H1 (cell line): Measurements from ENCODE around the gene PRICKLE1. TPM values are rescaled to one million over a fixed set of nuclear protein-coding genes. Genes with fewer than 3 reads are reported as not detected.

Source experiments
- CTCF ChIA-PET: fragments of 300-600 bp; sonication (Branson Sonifier 250); formaldehyde crosslinking; loops from one replicate; lab custom pipeline; 2021; ENCODE audit not compliant: partially characterized antibody; lab: Charles Lee
- POLR2A ChIA-PET: fragments of 300-600 bp; sonication (Branson Sonifier 250); formaldehyde crosslinking; loops from one replicate; lab custom pipeline; 2021; ENCODE audit warnings: inconsistent platforms; ENCODE audit not compliant: partially characterized antibody; lab: Charles Lee
- DNase-seq, 2 experiments: peaks; one replicate each; pipeline versions ENCODE4 v3.0.0 to v3.0.0-alpha.2; 2010 to 2022; ENCODE audit warnings: low spot score in 2 of 2, low read depth in 1 of 2, mixed read lengths in 1 of 2
- FAIRE-seq: peaks from 2 replicates; lab custom pipeline; 2011; peaks lifted over from hg19 to GRCh38; lab: Jason Lieb, UNC
- H2AFZ ChIP-seq: 2 replicates; pipeline ENCODE4 v1.8.1; 2012; ENCODE audit warnings: low read length, inconsistent platforms
- H2AK5ac ChIP-seq: 2 replicates; pipeline ENCODE4 v1.6.1; 2013; ENCODE audit warnings: low read depth, low read length
- H2BK120ac ChIP-seq: replicated peaks from 2 replicates; pipeline ENCODE3; 2013; ENCODE audit warnings: low read depth, low read length, inconsistent platforms
- H2BK12ac ChIP-seq: 2 replicates; pipeline ENCODE4 v1.6.1; 2013; ENCODE audit warnings: low read depth, low read length
- H2BK15ac ChIP-seq: 2 replicates; pipeline ENCODE4 v1.6.1; 2013; ENCODE audit warnings: low read length
- H2BK20ac ChIP-seq: 2 replicates; pipeline ENCODE4 v1.6.1; 2013; ENCODE audit warnings: low read length
- H2BK5ac ChIP-seq: 2 replicates; pipeline ENCODE4 v1.6.1; 2013; ENCODE audit warnings: low read depth, low read length
- H3K14ac ChIP-seq: 2 replicates; pipeline ENCODE4 v1.6.1; 2013; ENCODE audit warnings: inconsistent platforms; ENCODE audit not compliant: insufficient read length
- H3K18ac ChIP-seq: 2 replicates; pipeline ENCODE4 v1.6.1; 2013; ENCODE audit warnings: low read length; ENCODE audit errors: extremely low read depth
- H3K23ac ChIP-seq: 2 replicates; pipeline ENCODE4 v1.6.1; 2013; ENCODE audit warnings: inconsistent platforms; ENCODE audit not compliant: insufficient read length
- H3K23me2 ChIP-seq: 2 replicates; pipeline ENCODE4 v1.6.1; 2013; ENCODE audit warnings: low read depth, low read length
- H3K27ac ChIP-seq: 2 replicates; pipeline ENCODE4 v1.6.1; 2011; ENCODE audit warnings: low read depth, low read length, inconsistent platforms
- H3K27me3 ChIP-seq, 4 experiments: replicated peaks in 1 of 4; 1 replicate in 1 of 4; 2 replicates in 3 of 4; pipeline versions ENCODE4 v1.6.1 to v1.8.1; 2011 to 2013; ENCODE audit warnings: low read length in 3 of 4, mild to moderate bottlenecking in 3 of 4, inconsistent platforms in 2 of 4, mixed read lengths in 2 of 4, moderate library complexity in 1 of 4; ENCODE audit not compliant: control insufficient read depth in 3 of 4, insufficient read depth in 3 of 4; ENCODE audit errors: extremely low read depth in 1 of 4
- H3K36me3 ChIP-seq, 4 experiments: 2 replicates each; pipeline versions ENCODE4 v1.6.1 to v1.8.1; 2011 to 2013; ENCODE audit warnings: mild to moderate bottlenecking in 4 of 4, low read length in 3 of 4, moderate library complexity in 2 of 4, control low read depth in 1 of 4, inconsistent platforms in 1 of 4; ENCODE audit not compliant: insufficient read depth in 4 of 4, control insufficient read depth in 2 of 4
- H3K4ac ChIP-seq: replicated peaks from 2 replicates; pipeline ENCODE3; 2013; ENCODE audit warnings: low read length, low read depth, mixed read lengths, inconsistent platforms; ENCODE audit not compliant: insufficient read length
- H3K4me1 ChIP-seq, 4 experiments: replicated peaks in 1 of 4; 1 replicate in 1 of 4; 2 replicates in 3 of 4; pipeline versions ENCODE4 v1.6.1 to v1.8.1; 2011 to 2013; ENCODE audit warnings: low read length in 3 of 4, inconsistent platforms in 2 of 4, mixed read lengths in 1 of 4; ENCODE audit not compliant: insufficient read depth in 4 of 4, control insufficient read depth in 3 of 4
- H3K4me2 ChIP-seq, 2 experiments: 2 replicates each; pipeline versions ENCODE4 v1.6.1 to v1.8.1; 2011 to 2013; ENCODE audit warnings: low read depth in 2 of 2, low read length in 2 of 2, control low read depth in 1 of 2, inconsistent platforms in 1 of 2, mild to moderate bottlenecking in 1 of 2; ENCODE audit not compliant: insufficient read depth in 1 of 2
- H3K4me3 ChIP-seq, 4 experiments: fragments of 200-600, 300-600 bp in 1 of 4; sonication (generic), shearing (Covaris generic), sonication (Bioruptor Twin) in 1 of 4; 2 replicates each; pipeline versions ENCODE4 v1.5.1 to v1.8.1; 2011 to 2016; ENCODE audit warnings: low read length in 4 of 4, low read depth in 3 of 4, control low read depth in 2 of 4, inconsistent platforms in 2 of 4, mild to moderate bottlenecking in 2 of 4, mixed read lengths in 1 of 4, moderate library complexity in 1 of 4; ENCODE audit not compliant: insufficient read depth in 2 of 4; ENCODE audit errors: extremely low read depth in 1 of 4
- H3K56ac ChIP-seq: replicated peaks from 2 replicates; pipeline ENCODE3; 2013; ENCODE audit warnings: low read depth, mild to moderate bottlenecking, mixed read lengths, low read length, inconsistent platforms; ENCODE audit not compliant: insufficient read length
- H3K79me1 ChIP-seq: 2 replicates; pipeline ENCODE4 v1.6.1; 2013; ENCODE audit warnings: low read depth, low read length, control low read depth
- H3K79me2 ChIP-seq, 2 experiments: 2 replicates each; pipeline versions ENCODE4 v1.6.1 to v1.8.1; 2012 to 2013; ENCODE audit warnings: low read length in 2 of 2, mild to moderate bottlenecking in 2 of 2, inconsistent platforms in 1 of 2; ENCODE audit not compliant: insufficient read depth in 2 of 2, control insufficient read depth in 1 of 2
- H3K9ac ChIP-seq, 4 experiments: replicated peaks in 1 of 4; 1 replicate in 1 of 4; 2 replicates in 3 of 4; pipeline versions ENCODE4 v1.6.1 to v1.8.1; 2011 to 2013; ENCODE audit warnings: low read depth in 3 of 4, low read length in 3 of 4, control low read depth in 2 of 4, mild to moderate bottlenecking in 2 of 4, moderate library complexity in 2 of 4, inconsistent platforms in 1 of 4; ENCODE audit errors: extremely low read depth in 1 of 4
- H3K9me3 ChIP-seq, 2 experiments: 2 replicates each; pipeline versions ENCODE4 v1.6.1 to v1.8.1; 2012 to 2013; ENCODE audit warnings: mild to moderate bottlenecking in 2 of 2, moderate library complexity in 2 of 2, control low read depth in 1 of 2, inconsistent platforms in 1 of 2, low read depth in 1 of 2, low read length in 1 of 2, mixed read lengths in 1 of 2; ENCODE audit not compliant: insufficient read depth in 2 of 2
- H4K20me1 ChIP-seq, 2 experiments: replicated peaks in 1 of 2; 2 replicates each; pipeline versions ENCODE3 to v1.8.1; 2011 to 2013; ENCODE audit warnings: inconsistent platforms in 2 of 2, low read length in 2 of 2, mild to moderate bottlenecking in 1 of 2; ENCODE audit not compliant: insufficient read depth in 2 of 2, control insufficient read depth in 1 of 2
- H4K5ac ChIP-seq: 2 replicates; pipeline ENCODE4 v1.6.1; 2013; ENCODE audit warnings: low read length, low read depth, mixed read lengths, inconsistent platforms; ENCODE audit not compliant: insufficient read length
- H4K8ac ChIP-seq: 2 replicates; pipeline ENCODE4 v1.8.0; 2013; ENCODE audit warnings: mild to moderate bottlenecking, moderate library complexity, low read length, inconsistent platforms; ENCODE audit not compliant: insufficient read depth; ENCODE audit errors: extremely low read depth
- H4K91ac ChIP-seq: replicated peaks from 2 replicates; pipeline ENCODE3; 2013; ENCODE audit warnings: low read length, mixed read lengths, inconsistent platforms; ENCODE audit not compliant: insufficient read length
- BCL11A ChIP-seq, 2 experiments: IDR thresholded peaks; one replicate each; pipeline ENCODE4 v1.6.1; 2011; ENCODE audit warnings: low read depth in 2 of 2, low read length in 2 of 2, mild to moderate bottlenecking in 2 of 2
- CEBPB ChIP-seq: IDR thresholded peaks from 2 replicates; pipeline ENCODE4 v1.6.1; 2012; ENCODE audit warnings: low read depth, low read length
- CHD2 ChIP-seq: IDR thresholded peaks from 2 replicates; pipeline ENCODE4 v1.6.1; 2012; ENCODE audit warnings: low read length, improper control_type of control experiment
- RXRA ChIP-seq: IDR thresholded peaks from 2 replicates; pipeline ENCODE4 v1.6.1; 2011; ENCODE audit warnings: low read depth, mild to moderate bottlenecking, low read length, moderate library complexity; ENCODE audit not compliant: insufficient read depth
- SIN3A ChIP-seq, 2 experiments: IDR thresholded peaks in 1 of 2; conservative IDR thresholded peaks in 1 of 2; 2 replicates each; pipeline ENCODE4 v1.6.1; 2011 to 2012; ENCODE audit warnings: low read length in 2 of 2, improper control_type of control experiment in 1 of 2, low read depth in 1 of 2, mild to moderate bottlenecking in 1 of 2
- WGBS, 2 experiments: shearing (Covaris generic) in 1 of 2; methylation state at CpG; one replicate each; pipeline versions ENCODE4 v1.1.6 to v1.1.7; 2013 to 2015; ENCODE audit warnings: low lambda C conversion rate in 2 of 2, mixed read lengths in 2 of 2, inconsistent platforms in 1 of 2, low coverage in 1 of 2, missing lambda C conversion rate in 1 of 2; ENCODE audit not compliant: insufficient replicate concordance in 2 of 2, insufficient coverage in 1 of 2, insufficient read length in 1 of 2; ENCODE audit errors: extremely low coverage in 1 of 2, missing lambda C conversion rate in 1 of 2; 5-methylcytosine and 5-hydroxymethylcytosine counted together
- polyA plus RNA-seq, 7 experiments: library from polyadenylated mRNA; depleted of rRNA in 3 of 7; stranded (reverse) in 5 of 7; unstranded in 2 of 7; fragments of >200 nt in 5 of 7; fragments of 200-250 nt in 2 of 7; gene quantifications; 1 replicate in 5 of 7; 2 replicates in 1 of 7; 4 replicates in 1 of 7; pipeline versions ENCODE4 v1.2.1 to v1.2.3, GENCODE V29; 2011 to 2013; ENCODE audit warnings: missing spikeins in 2 of 7, mixed read lengths in 2 of 7
- total RNA-seq: library from RNA; stranded (reverse); fragmentation: NEBNext Ultra II Directional; extraction: Animal tissue kit (Norgen Biotek cat#: 25700); gene quantifications from 2 replicates; pipeline ENCODE4 v1.2.1, GENCODE V29; 2021

Gene PRICKLE1
- total and polyA plus RNA-seq, 2 of the 8 experiments (the other 6 are each of a cell fraction or from before 2014, with no cell fraction given) = 14.0 to 22.4 TPM

DNA sequence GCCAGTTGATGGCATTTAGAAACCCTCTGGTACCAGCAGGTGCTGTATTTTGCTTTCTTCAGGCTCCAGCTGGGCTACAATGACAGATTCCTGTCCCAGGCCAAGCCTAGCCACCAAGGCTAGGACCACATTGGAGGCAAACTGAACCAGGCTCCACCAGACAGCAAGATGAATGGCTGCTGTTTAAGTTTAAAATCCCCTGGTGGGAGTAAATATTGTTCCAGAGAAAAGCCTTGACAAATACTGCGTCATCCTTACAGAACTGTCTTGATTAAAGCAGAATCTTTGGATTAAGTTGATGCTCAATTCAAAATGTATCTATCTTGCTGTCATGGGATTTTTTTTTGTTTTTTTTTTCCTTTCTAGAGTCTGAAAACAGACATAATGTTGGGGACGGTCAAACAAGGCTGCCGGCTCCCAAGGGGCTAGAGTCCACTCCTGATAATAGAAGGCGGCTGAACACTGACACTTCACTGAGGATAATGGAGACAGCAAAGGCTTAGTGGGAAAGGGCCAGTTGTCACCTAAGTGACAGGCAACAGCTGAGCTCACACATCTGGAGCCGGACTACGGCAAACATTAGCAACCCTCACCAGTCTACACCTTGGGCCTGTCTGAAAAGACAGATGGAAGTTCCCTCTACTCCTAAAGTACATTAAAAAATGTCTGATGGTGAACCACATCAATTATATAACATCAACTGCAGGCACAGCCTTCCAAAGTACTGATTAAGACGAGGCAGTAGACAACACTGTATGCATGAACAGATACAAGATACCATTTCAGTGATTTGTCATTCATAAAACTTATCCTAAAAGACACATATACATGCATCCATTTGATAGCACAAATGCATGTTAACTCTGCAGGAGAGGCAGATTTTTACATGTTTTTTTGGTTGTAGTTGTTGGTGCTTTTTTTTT, 1.7 kb downstream of the PRICKLE1 start:
- Histone ChIP-seq H2BK15ac (no peak overlapping the region), H3K27me3 (peaks cover 2 to 40% (median 30%) of the 10 kb centered on the region in 4 experiments), H3K23ac (no peak overlapping the region), H3K36me3 (no peaks in the 10 kb centered on the region), H2BK20ac (no peak overlapping the region), H3K79me1 (no peaks in the 10 kb centered on the region), H3K4me3 (peak overlapping the region in 2 of 4 experiments; percentile 57 to 85; a peak in 2 of 8 replicates), H4K5ac (no peak overlapping the region), H4K91ac (no peak overlapping the region), H3K23me2 (peaks cover 6% of the 10 kb centered on the region), H3K9me3 (no peaks in the 10 kb centered on the region), H2BK120ac (no peak overlapping the region), H4K8ac (no peak overlapping the region), H3K9ac (no peak overlapping the region), H2AK5ac (no peak overlapping the region), H3K4me2 (peak overlapping the region; percentile 80 to 99), H2BK12ac (no peak overlapping the region), H3K14ac (no peak overlapping the region), H4K20me1 (peaks cover 0 to 1% of the 10 kb centered on the region in 2 experiments), H2AFZ (no peak overlapping the region), H3K79me2 (no peaks in the 10 kb centered on the region), H3K4ac (no peak overlapping the region), H3K18ac (no peak overlapping the region), H2BK5ac (no peak overlapping the region), H3K56ac (no peak overlapping the region), H3K27ac (no peak overlapping the region), H3K4me1 (peaks cover 0 to 5% (median 3%) of the 10 kb centered on the region in 4 experiments; a peak in 3 of 7 replicates)
- FAIRE-seq = no peak
- ChIA-PET CTCF (interaction anchor here (0.8 to 1.6 kb wide), 11 partner anchors 14 to 1125 kb away, joined by 3 to 4 read pairs (median 3); no protein-coding TSS in a partner anchor), POLR2A (no interaction called here)
- WGBS, 2 experiments = 89% methylated on average over 7 of the region's 7 CpGs; no CpG with 5 or more reads in 1 of the 2 experiments
- TF ChIP-seq SIN3A (conservative IDR thresholded peaks at IDR 0.05 in 1 of 2, IDR thresholded peaks at IDR 0.05 in 1 of 2; ENCODE audit: low read depth in 1 of 2, low read length in 2 of 2) = 0 out of 4 replicates have a peak, but pooled peaks of 1 of the 2 experiments have one; percentile 52
- peak; percentile 83 for TF ChIP-seq CEBPB
- TF ChIP-seq BCL11A (IDR thresholded peaks at IDR 0.05; ENCODE audit: low read depth in 2 of 2, low read length in 2 of 2) = no peak
- no peak for TF ChIP-seq CHD2
- TF ChIP-seq RXRA = no peak
- no peak for DNase-seq
